Measurements from ENCODE around the gene TSC22D2. TPM values are rescaled to one million over a fixed set of nuclear protein-coding genes. Genes with fewer than 3 reads are reported as not detected.
A peak's percentile ranks its signal among the peaks of the same experiment; 100 is the strongest.

Gene TSC22D2
- total RNA-seq: 8.5 TPM

- ATAC-seq (peak; percentile 79), DNase-seq (ENCODE audit: low spot score) (peak; percentile 97)
Observed at GRCh38 chr3:150408221-150409124, at the start of gene TSC22D2. Gene TSC22D2 (plus strand): TSS chr3:150408298. CDS start chr3:150409351, 1,053 bp downstream.

GRCh38 chr3:150359381-150359780 lies 48.7 kb upstream of the TSC22D2 start:
- ATAC-seq: no peak
- DNase-seq (ENCODE audit: low spot score): no peak

- ATAC-seq (no peak), DNase-seq (ENCODE audit: low spot score) (no peak)
Observed at GRCh38 chr3:150360966-150361365, 47.1 kb upstream of the TSC22D2 start.

GRCh38 chr3:150362515-150363302 lies 45.4 kb upstream of the TSC22D2 start:
- ATAC-seq (peak; percentile 95), DNase-seq (ENCODE audit: low spot score) (peak; percentile 47)

- no peak for ATAC-seq
Observed at GRCh38 chr3:150363420-150363819, 44.7 kb upstream of the TSC22D2 start.

GRCh38 chr3:150365132-150365604 lies 42.9 kb upstream of the TSC22D2 start:
- ATAC-seq: no peak
- no peak for DNase-seq (ENCODE audit: low spot score)

More at GRCh38 chr3:150363420-150363819, 44.7 kb upstream of the TSC22D2 start:
- DNase-seq (ENCODE audit: low spot score): no peak

- ATAC-seq: no peak
- DNase-seq (ENCODE audit: low spot score): no peak
Observed at GRCh38 chr3:150367757-150368156, 40.3 kb upstream of the TSC22D2 start.

- no peak for DNase-seq (ENCODE audit: low spot score)
- no peak for ATAC-seq
Observed at GRCh38 chr3:150370122-150370602, 37.9 kb upstream of the TSC22D2 start.

GRCh38 chr3:150370999-150371398 lies 37.1 kb upstream of the TSC22D2 start:
- no peak for DNase-seq (ENCODE audit: low spot score)
- no peak for ATAC-seq

- ATAC-seq: peak; percentile 86
Observed at GRCh38 chr3:150371741-150372254, 36.3 kb upstream of the TSC22D2 start.

GRCh38 chr3:150372320-150372719 lies 35.8 kb upstream of the TSC22D2 start:
- DNase-seq (ENCODE audit: low spot score) (no peak), ATAC-seq (no peak)

More at GRCh38 chr3:150371741-150372254, 36.3 kb upstream of the TSC22D2 start:
- DNase-seq (ENCODE audit: low spot score): peak; percentile 59

GRCh38 chr3:150372722-150373121 lies 35.4 kb upstream of the TSC22D2 start:
- DNase-seq (ENCODE audit: low spot score): no peak
- no peak for ATAC-seq

GRCh38 chr3:150373234-150373875 lies 34.7 kb upstream of the TSC22D2 start:
- DNase-seq (ENCODE audit: low spot score): no peak
- no peak for ATAC-seq

- no peak for ATAC-seq
- DNase-seq (ENCODE audit: low spot score): no peak
Observed at GRCh38 chr3:150374975-150375374, 33.1 kb upstream of the TSC22D2 start.

- DNase-seq (ENCODE audit: low spot score): peak; percentile 71
- ATAC-seq: peak; percentile 69
Observed at GRCh38 chr3:150376001-150376848, 31.9 kb upstream of the TSC22D2 start.

- no peak for ATAC-seq
- DNase-seq (ENCODE audit: low spot score): no peak
Observed at GRCh38 chr3:150377601-150378300, 30.3 kb upstream of the TSC22D2 start.

- no peak for DNase-seq (ENCODE audit: low spot score)
- ATAC-seq: no peak
Observed at GRCh38 chr3:150378301-150378748, 29.8 kb upstream of the TSC22D2 start.

GRCh38 chr3:150379469-150379868 lies 28.6 kb upstream of the TSC22D2 start:
- ATAC-seq (no peak), DNase-seq (ENCODE audit: low spot score) (no peak)
